Stomach (tissue), 9 donors: ENCODE measurements around the gene SYCE3. TPM values are rescaled to one million over a fixed set of nuclear protein-coding genes. Genes with fewer than 3 reads are reported as not detected.

ENCODE experiments used
- DNase-seq, 2 donors: peaks; one replicate each; pipeline versions ENCODE4 v3.0.0 to v3.0.0-alpha.2; 2013 to 2019
- H3K27ac ChIP-seq, 5 donors: fragments of 200-600 bp in 4 of 5; sonication (generic) in 4 of 5; one replicate each; pipeline ENCODE4 v1.5.1; 2013 to 2019; ENCODE audit warnings: mild to moderate bottlenecking in 1 of 5, moderate library complexity in 1 of 5
- H3K27me3 ChIP-seq, 3 donors: fragments of 200-600 bp; sonication (generic); one replicate each; pipeline ENCODE4 v1.5.1; 2017 to 2019; ENCODE audit warnings: mixed run types in 1 of 3
- H3K36me3 ChIP-seq, 4 donors: fragments of 200-600 bp; sonication (generic); 1 replicate in 3 of 4; 2 replicates in 1 of 4; pipeline ENCODE4 v1.5.1; 2016 to 2019
- H3K4me1 ChIP-seq, 4 donors: fragments of 200-600 bp; sonication (generic); one replicate each; pipeline ENCODE4 v1.5.1; 2016 to 2019
- H3K4me3 ChIP-seq, 4 donors: fragments of 200-600 bp; sonication (generic) in 3 of 4; one replicate each; pipeline ENCODE4 v1.5.1; 2016 to 2019; ENCODE audit warnings: mild to moderate bottlenecking in 1 of 4
- H3K9me3 ChIP-seq, 4 donors: fragments of 200-600 bp; sonication (generic); one replicate each; pipeline ENCODE4 v1.5.1; 2016 to 2019
- CTCF ChIP-seq, 7 experiments: fragments of 450-650 bp in 4 of 7; fragments of 200-600 bp in 3 of 7; sonication (generic) in 3 of 7; IDR thresholded peaks; one replicate each; pipeline ENCODE4 v1.5.1; 2016 to 2019; ENCODE audit warnings: antibody characterized with exemption in 7 of 7, control low read depth in 2 of 7, mild to moderate bottlenecking in 1 of 7
- EP300 ChIP-seq: sonication (generic); formaldehyde crosslinking; IDR thresholded peaks from one replicate; pipeline ENCODE4 v1.6.1; 2017; ENCODE audit warnings: antibody characterized with exemption
- POLR2A ChIP-seq, 4 donors: fragments of 450-650 bp; IDR thresholded peaks; one replicate each; pipeline ENCODE4 v1.6.1; 2016; ENCODE audit warnings: antibody characterized with exemption in 4 of 4, control low read depth in 2 of 4, mild to moderate bottlenecking in 1 of 4, moderate library complexity in 1 of 4
- POLR2AphosphoS5 ChIP-seq, 3 donors: sonication (generic); formaldehyde crosslinking; IDR thresholded peaks; one replicate each; pipeline ENCODE4 v1.6.1; 2016; ENCODE audit warnings: antibody characterized with exemption in 3 of 3
- WGBS, 5 donors: extraction: QIAGEN DNeasy Blood & Tissue Kit in 3 of 5; methylation state at CpG; one replicate each; pipeline versions ENCODE4 v1.1.5 to v1.1.7; 2013 to 2018; 5-methylcytosine and 5-hydroxymethylcytosine counted together
- intact Hi-C: fragments of 100-400 bp; cut with DNase I; formaldehyde crosslinking; loops from one replicate; pipeline ENCODE4 v1.15.1; 2023; ENCODE audit warnings: low total_unique reads
- polyA plus RNA-seq, 3 donors: library from polyadenylated mRNA; stranded (reverse); fragments of 200-250 nt; gene quantifications; one replicate each; pipeline ENCODE4 v1.2.3, GENCODE V29; 2013
- total RNA-seq, 5 donors: library from RNA; depleted of rRNA; stranded (reverse); fragments of >200 nt; gene quantifications; one replicate each; pipeline versions ENCODE4 v1.1.0 to v1.2.3, GENCODE V29; 2014 to 2016
- donor health status: healthy with polysubstance abuse.
- donor health status: Bipolar disorder and iron deficiency.
- donor health status: healthy.

Gene SYCE3
- total and polyA plus RNA-seq, 8 donors: 0.80 to 1.9 TPM; not detected in 6

DNA sequence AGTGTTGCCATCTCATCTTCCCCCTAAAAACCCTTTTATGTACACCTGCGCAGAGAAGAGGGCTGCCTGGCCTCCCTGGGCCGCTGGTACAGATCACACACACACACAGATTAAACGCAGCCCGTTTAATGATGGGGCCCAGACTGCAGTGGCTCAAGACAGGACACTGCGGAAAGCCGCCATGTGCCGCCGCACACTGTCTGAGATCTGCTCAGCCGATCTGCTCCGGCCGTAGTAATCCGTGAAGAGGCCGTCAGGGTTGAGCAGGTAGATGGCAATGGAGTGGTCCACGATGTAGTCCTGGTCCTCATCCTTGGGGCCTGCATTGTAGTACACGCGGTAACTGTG, 39.3 kb downstream of the SYCE3 start:
- H3K4me3 ChIP-seq: no peak overlapping the region
- DNase-seq: no peak
- H3K36me3 ChIP-seq: peaks cover 40 to 59% (median 57%) of the 10 kb centered on the region in 4 donors
- TF ChIP-seq POLR2AphosphoS5 (IDR thresholded peaks at IDR 0.05) (no peak), POLR2A (IDR thresholded peaks at IDR 0.05) (no peak), CTCF (IDR thresholded peaks at IDR 0.05) (no peak), EP300 (no peak)
- intact Hi-C loops: no loop called here
- H3K27me3 ChIP-seq: no peaks in the 10 kb centered on the region
- no peak overlapping the region for H3K27ac ChIP-seq
- H3K9me3 ChIP-seq: no peaks in the 10 kb centered on the region
- H3K4me1 ChIP-seq: peaks cover 29 to 47% (median 45%) of the 10 kb centered on the region in 4 donors
- 87 to 92% (median 90%) methylated on average over 14 to 16 of the region's 16 CpGs for WGBS, 5 donors

GRCh38 chr22:50522806-50523438, 39.8 kb downstream of the SYCE3 start:
- no peak overlapping the region for H3K27ac ChIP-seq
- no peaks in the 10 kb centered on the region for H3K9me3 ChIP-seq
- 83 to 87% (median 85%) methylated on average over 12 to 22 of the region's 22 CpGs for WGBS, 5 donors
- no peak overlapping the region for H3K4me3 ChIP-seq
- H3K4me1 ChIP-seq: peaks cover 29 to 44% (median 41%) of the 10 kb centered on the region in 4 donors
- TF ChIP-seq POLR2AphosphoS5 (IDR thresholded peaks at IDR 0.05) (no peak), EP300 (no peak), POLR2A (IDR thresholded peaks at IDR 0.05) (no peak), CTCF (IDR thresholded peaks at IDR 0.05) (no peak)
- DNase-seq: no peak
- H3K36me3 ChIP-seq: peaks cover 45 to 64% (median 62%) of the 10 kb centered on the region in 4 donors
- intact Hi-C loops: no loop called here
- H3K27me3 ChIP-seq: no peaks in the 10 kb centered on the region

GRCh38 chr22:50522208-50522805, 40.4 kb downstream of the SYCE3 start:
- H3K27me3 ChIP-seq: no peaks in the 10 kb centered on the region
- DNase-seq: no peak
- intact Hi-C loops: no loop called here
- peaks cover 51 to 70% (median 69%) of the 10 kb centered on the region in 4 donors for H3K36me3 ChIP-seq
- TF ChIP-seq POLR2A (IDR thresholded peaks at IDR 0.05) (no peak), POLR2AphosphoS5 (IDR thresholded peaks at IDR 0.05) (no peak), CTCF (IDR thresholded peaks at IDR 0.05) (no peak), EP300 (no peak)
- H3K4me3 ChIP-seq: no peak overlapping the region
- WGBS, 5 donors: 88 to 93% (median 91%) methylated on average over 7 to 15 of the region's 15 CpGs
- no peak overlapping the region for H3K27ac ChIP-seq
- H3K9me3 ChIP-seq: no peaks in the 10 kb centered on the region
- peaks cover 27 to 41% (median 37%) of the 10 kb centered on the region in 4 donors for H3K4me1 ChIP-seq

- Histone ChIP-seq H3K4me1 (peaks cover 21 to 35% (median 31%) of the 10 kb centered on the region in 4 donors), H3K27ac (no peak overlapping the region), H3K36me3 (peaks cover 52 to 76% (median 75%) of the 10 kb centered on the region in 4 donors), H3K27me3 (no peaks in the 10 kb centered on the region), H3K9me3 (no peaks in the 10 kb centered on the region), H3K4me3 (no peak overlapping the region)
- WGBS, 5 donors: 90 to 93% (median 92%) methylated on average over 8 to 10 of the region's 10 CpGs
- TF ChIP-seq CTCF (IDR thresholded peaks at IDR 0.05): no peak
- TF ChIP-seq POLR2A (IDR thresholded peaks at IDR 0.05): no peak
- no peak for TF ChIP-seq POLR2AphosphoS5 (IDR thresholded peaks at IDR 0.05)
- TF ChIP-seq EP300: no peak
- intact Hi-C loops: no loop called here
- DNase-seq: no peak
Observed at GRCh38 chr22:50521710-50522109, 41.0 kb downstream of the SYCE3 start.
